Measurements from ENCODE around the gene SERTAD1. TPM values are rescaled to one million over a fixed set of nuclear protein-coding genes. Genes with fewer than 3 reads are reported as not detected.
"Not testable (repeated sequence)": the region's sequence is repeated elsewhere in the genome, so short reads cannot be mapped to it uniquely, and the experiment has no call there.

The SERTAD1 gene
- total and polyA plus RNA-seq, 4 experiments from 2014 or later = 5.4 to 11.3 (median 10.6) TPM

DNA sequence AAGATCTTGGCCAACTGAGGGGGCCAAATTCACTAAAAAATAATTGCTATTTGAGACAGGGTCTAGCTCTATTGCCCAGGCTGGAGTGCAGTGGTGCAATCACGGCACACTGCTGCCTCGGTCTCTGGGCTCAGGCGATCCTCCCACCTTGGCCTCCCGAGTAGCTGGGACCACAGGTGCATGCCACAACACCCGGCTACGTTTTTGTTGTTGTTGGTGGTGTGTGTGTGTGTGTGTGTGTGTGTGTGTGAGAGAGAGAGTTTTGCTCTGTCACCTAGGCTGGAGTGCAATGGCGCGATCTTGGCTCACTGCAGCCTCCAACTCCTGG lies 17.2 kb downstream of the SERTAD1 start:
- H3K36me3 Mint-ChIP-seq; H3K9me3 ChIP-seq (ENCODE audit: control insufficient read depth in 1 of 2, low read length in 2 of 2); H3K27me3 Mint-ChIP-seq; H3K27me3 ChIP-seq (ENCODE audit: insufficient read depth, low read length); H3K27ac ChIP-seq (ENCODE audit: low read depth, low read length); DNase-seq; H3K4me3 Mint-ChIP-seq; H3K27ac Mint-ChIP-seq; H3K9me3 Mint-ChIP-seq; H3K4me3 ChIP-seq (ENCODE audit: low read length in 2 of 2); intact Hi-C loops (cut with micrococcal nuclease); H3K36me3 ChIP-seq (ENCODE audit: insufficient read depth, low read length): not testable (repeated sequence)
- POLR2A ChIA-PET (ENCODE audit: partially characterized antibody) = interaction anchor here (0.8 to 1.3 kb wide), 2 partner anchors 17 to 55 kb away, joined by 3 to 4 read pairs; partner anchors contain the start of gene SERTAD1
- H3K4me1 ChIP-seq (ENCODE audit: insufficient read depth, low read length) = peaks cover 12% of the 10 kb centered on the region
- H3K4me1 Mint-ChIP-seq = peaks cover 7 to 17% (median 14%) of the 10 kb centered on the region in 4 donors
- CTCF ChIA-PET (ENCODE audit: partially characterized antibody) = interaction anchor here (1.3 to 5.1 kb wide), 3 partner anchors 12 to 56 kb away, joined by 4 to 28 read pairs (median 6); no protein-coding TSS in a partner anchor

DNA sequence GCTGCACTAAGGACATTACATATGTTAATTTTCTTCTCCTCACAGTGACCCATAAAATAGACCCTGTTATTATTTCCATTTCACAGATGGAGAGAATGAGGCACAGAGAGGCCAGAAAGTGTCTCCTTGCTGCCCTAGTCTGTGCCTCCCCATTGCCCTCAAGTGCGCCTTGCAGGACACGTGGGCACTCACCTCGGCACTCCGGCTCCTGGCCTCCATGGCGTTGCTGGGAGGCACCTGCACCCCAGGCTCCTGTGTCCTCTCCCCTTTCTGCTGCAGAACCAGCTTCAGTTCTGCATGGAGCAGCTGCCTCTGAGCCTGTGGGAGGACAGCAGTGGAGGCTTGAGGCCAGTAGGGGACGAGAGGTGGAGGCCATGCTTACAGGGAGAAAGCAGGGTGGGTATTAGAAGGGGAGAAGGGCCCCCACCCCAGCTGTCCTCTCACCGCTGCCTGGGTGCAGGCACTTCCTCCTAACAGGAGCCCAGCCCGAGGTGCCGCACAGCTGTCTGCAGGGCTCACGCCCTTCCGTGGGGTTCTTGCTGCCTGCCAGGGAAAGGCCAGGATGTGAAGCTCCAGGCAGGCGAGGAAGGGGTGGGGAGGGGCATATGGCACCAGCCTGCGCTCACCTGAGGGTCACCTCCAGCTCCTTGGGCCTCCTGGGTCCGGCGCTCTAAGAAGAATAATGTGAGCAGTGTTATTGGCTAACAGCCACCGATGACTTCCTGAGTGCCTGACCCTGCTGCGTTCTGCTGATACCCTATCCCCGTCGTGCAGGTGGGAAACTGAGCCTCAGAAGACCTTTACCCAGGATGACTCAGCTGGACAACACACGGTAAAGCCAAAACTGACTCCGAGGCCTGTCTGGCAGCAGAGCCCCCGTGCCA lies 17.8 kb downstream of the SERTAD1 start:
- ChIA-PET POLR2A (ENCODE audit: partially characterized antibody) (interaction anchor here (0.7 to 1.4 kb wide), 5 partner anchors 13 to 56 kb away, joined by 3 to 6 read pairs (median 4); partner anchors contain the start of genes SERTAD1 and SERTAD3), CTCF (ENCODE audit: partially characterized antibody) (interaction anchor here (0.6 to 5.1 kb wide), 4 partner anchors 12 to 1467 kb away, joined by 3 to 28 read pairs (median 5); no protein-coding TSS in a partner anchor)
- H3K36me3 ChIP-seq (ENCODE audit: insufficient read depth, low read length) = no peaks in the 10 kb centered on the region
- DNase-seq = no peak
- peaks cover 17% of the 10 kb centered on the region for H3K4me1 ChIP-seq (ENCODE audit: insufficient read depth, low read length)
- Mint-ChIP-seq H3K9me3 (peaks cover 0 to 3% (median 0%) of the 10 kb centered on the region in 8 donors), H3K4me3 (peak overlapping the region in 1 of 8 donors; percentile 55), H3K27ac (peak overlapping the region in 3 of 7 donors; percentile 15 to 54 (median 22)), H3K27me3 (no peaks in the 10 kb centered on the region), H3K4me1 (peaks cover 10 to 23% (median 19%) of the 10 kb centered on the region in 4 donors), H3K36me3 (peaks cover 0 to 1% of the 10 kb centered on the region in 2 donors)
- intact Hi-C loops (cut with micrococcal nuclease) = no loop called here
- no peaks in the 10 kb centered on the region for H3K9me3 ChIP-seq (ENCODE audit: control insufficient read depth in 1 of 2, low read length in 2 of 2)
- H3K27me3 ChIP-seq (ENCODE audit: insufficient read depth, low read length) = no peaks in the 10 kb centered on the region
- H3K4me3 ChIP-seq (ENCODE audit: low read length in 2 of 2) = no peak overlapping the region
- no peak overlapping the region for H3K27ac ChIP-seq (ENCODE audit: low read depth, low read length)

DNA sequence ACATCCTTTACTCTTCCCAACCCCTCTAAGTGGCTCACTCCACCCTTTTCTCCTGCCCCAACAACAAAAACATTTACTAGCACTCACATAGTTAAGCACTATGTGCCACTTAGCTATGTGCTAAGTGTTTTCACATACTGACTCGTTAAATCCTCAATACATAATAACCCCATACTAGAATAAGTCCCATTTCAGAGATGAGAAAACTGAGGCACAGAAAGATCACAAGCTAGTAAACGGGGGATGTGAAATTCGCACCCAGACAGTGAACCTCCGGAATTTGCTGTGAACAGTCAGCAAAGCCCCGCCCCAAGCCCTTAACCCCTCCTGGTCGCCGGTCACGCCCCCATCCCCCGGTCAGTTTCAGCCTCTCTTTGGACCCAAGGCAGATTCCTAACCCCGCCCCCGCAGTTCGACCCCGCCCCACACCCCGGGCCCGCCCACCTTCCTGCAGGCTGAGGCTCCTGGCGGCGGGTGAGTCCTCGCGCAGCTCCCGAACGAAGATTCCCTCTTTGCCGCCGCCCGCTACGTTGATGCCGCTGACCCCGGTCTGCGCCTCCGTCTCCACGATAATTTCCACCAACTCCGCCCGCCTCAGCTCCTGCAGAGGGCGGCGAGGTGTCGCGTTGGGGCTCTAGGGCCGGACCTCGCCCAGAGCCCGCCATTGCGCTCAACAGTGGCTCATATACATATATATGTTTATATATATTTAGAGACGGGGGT lies 22.4 kb downstream of the SERTAD1 start:
- H3K4me1 ChIP-seq (ENCODE audit: insufficient read depth, low read length) = peaks cover 18% of the 10 kb centered on the region
- H3K4me3 ChIP-seq (ENCODE audit: low read length in 2 of 2) = peak overlapping the region; percentile 59 to 69
- peak overlapping the region; percentile 43 for H3K27ac ChIP-seq (ENCODE audit: low read depth, low read length)
- H3K27ac Mint-ChIP-seq = peak overlapping the region; percentile 46 to 95 (median 90)
- no peaks in the 10 kb centered on the region for H3K27me3 Mint-ChIP-seq
- CTCF ChIA-PET (ENCODE audit: partially characterized antibody) = interaction anchor here (0.7 to 2.1 kb wide), 3 partner anchors 13 to 19 kb away, joined by 3 to 12 read pairs (median 3); no protein-coding TSS in a partner anchor
- peaks cover 22 to 38% (median 29%) of the 10 kb centered on the region in 4 donors for H3K4me1 Mint-ChIP-seq
- peaks cover 0 to 3% of the 10 kb centered on the region in 2 donors for H3K36me3 Mint-ChIP-seq
- peak; percentile 61 to 80 (median 64) for DNase-seq
- peaks cover 0 to 3% (median 0%) of the 10 kb centered on the region in 8 donors for H3K9me3 Mint-ChIP-seq
- peak overlapping the region; percentile 86 to 99 (median 96) for H3K4me3 Mint-ChIP-seq
- no peaks in the 10 kb centered on the region for H3K36me3 ChIP-seq (ENCODE audit: insufficient read depth, low read length)
- POLR2A ChIA-PET (ENCODE audit: partially characterized antibody) = interaction anchor here (1.0 to 2.9 kb wide), 13 partner anchors 8 to 207 kb away, joined by 3 to 26 read pairs (median 5); partner anchors contain the start of genes BLVRB, C19orf47, PLD3 and SERTAD1
- H3K9me3 ChIP-seq (ENCODE audit: control insufficient read depth in 1 of 2, low read length in 2 of 2) = no peaks in the 10 kb centered on the region
- intact Hi-C loops (cut with micrococcal nuclease) = loop anchor here (1.0 to 5.0 kb wide), 2 partner anchors 55 to 64 kb away; partner anchors contain the start of genes BLVRB, C19orf47, PLD3 and SPTBN4
- no peaks in the 10 kb centered on the region for H3K27me3 ChIP-seq (ENCODE audit: insufficient read depth, low read length)

DNA sequence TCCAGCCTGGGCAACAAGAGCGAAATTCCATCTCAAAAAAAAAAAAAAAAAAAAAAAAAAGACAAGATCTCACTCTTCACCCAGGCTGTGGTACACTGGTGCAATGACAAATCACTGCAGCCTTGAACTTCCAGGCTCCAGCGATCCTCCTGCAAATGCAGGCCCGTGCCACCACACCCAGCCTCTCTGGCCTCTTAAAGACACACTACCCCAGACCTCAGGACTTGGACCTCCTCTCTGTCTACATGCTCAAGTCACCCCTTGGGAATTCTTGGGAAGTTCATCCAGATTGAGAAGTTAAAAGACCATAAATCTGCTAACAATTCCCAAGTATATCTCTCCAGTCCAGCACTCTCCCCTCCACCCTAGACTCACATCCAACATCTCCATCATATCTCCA lies 25.2 kb downstream of the SERTAD1 start:
- Histone ChIP-seq H3K36me3 (ENCODE audit: insufficient read depth, low read length) (no peaks in the 10 kb centered on the region), H3K4me3 (ENCODE audit: low read length in 2 of 2) (no peak overlapping the region), H3K27me3 (ENCODE audit: insufficient read depth, low read length) (no peaks in the 10 kb centered on the region), H3K4me1 (ENCODE audit: insufficient read depth, low read length) (peaks cover 7% of the 10 kb centered on the region), H3K27ac (ENCODE audit: low read depth, low read length) (no peak overlapping the region), H3K9me3 (ENCODE audit: control insufficient read depth in 1 of 2, low read length in 2 of 2) (no peaks in the 10 kb centered on the region)
- ChIA-PET CTCF (ENCODE audit: partially characterized antibody) (no interaction called here), POLR2A (ENCODE audit: partially characterized antibody) (no interaction called here)
- Mint-ChIP-seq H3K4me3 (no peak overlapping the region), H3K9me3 (peaks cover 0 to 3% (median 0%) of the 10 kb centered on the region in 8 donors), H3K36me3 (peaks cover 0 to 3% of the 10 kb centered on the region in 2 donors), H3K27me3 (no peaks in the 10 kb centered on the region), H3K27ac (peak overlapping the region in 1 of 7 donors; percentile 64), H3K4me1 (peaks cover 17 to 30% (median 22%) of the 10 kb centered on the region in 4 donors)
- intact Hi-C loops (cut with micrococcal nuclease) = loop anchor here (5.0 kb wide), 1 partner anchor 67 kb away; the partner anchor contains the start of genes BLVRB and SPTBN4
- DNase-seq = no peak

DNA sequence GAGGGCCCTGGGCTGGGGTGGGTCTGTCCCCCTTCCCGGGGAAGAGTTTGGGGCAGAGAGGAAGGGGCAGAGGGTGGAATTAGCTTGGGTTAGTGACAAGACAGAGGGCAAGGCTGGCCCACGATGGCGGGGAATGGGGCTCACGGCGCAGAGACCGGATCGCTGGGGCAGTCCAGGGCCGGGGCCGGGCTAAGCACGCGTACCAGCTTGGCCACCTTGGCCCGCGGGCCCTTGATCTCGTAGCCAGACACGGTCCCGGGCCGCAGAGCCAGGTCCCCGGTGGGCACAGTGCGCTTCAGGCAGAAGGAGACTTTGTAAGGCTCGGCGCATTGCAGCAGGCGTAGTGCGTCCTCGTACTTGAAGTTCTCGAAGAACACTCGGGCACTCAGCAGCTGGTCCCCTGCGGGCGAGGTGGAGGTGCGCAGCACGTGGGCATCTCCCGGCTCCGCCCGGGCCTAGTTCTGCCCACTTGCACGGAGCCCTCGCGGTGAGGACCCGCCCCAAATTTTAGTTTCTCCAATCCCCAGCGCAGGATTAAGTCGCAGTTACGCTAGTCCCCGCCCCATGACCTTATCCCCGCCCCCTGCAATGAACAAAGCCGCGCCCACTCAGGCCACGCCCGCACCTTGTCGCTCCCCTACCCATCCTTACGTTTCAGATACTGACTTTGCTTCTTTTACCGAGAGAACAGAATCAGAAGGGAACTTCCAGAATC lies 27.2 kb downstream of the SERTAD1 start:
- ChIA-PET CTCF (ENCODE audit: partially characterized antibody) (no interaction called here), POLR2A (ENCODE audit: partially characterized antibody) (interaction anchor here (1.5 kb wide), 1 partner anchor 22 kb away, joined by 4 read pairs; no protein-coding TSS in a partner anchor)
- peaks cover 13 to 21% (median 17%) of the 10 kb centered on the region in 4 donors for H3K4me1 Mint-ChIP-seq
- Histone ChIP-seq H3K27me3 (ENCODE audit: insufficient read depth, low read length) (no peaks in the 10 kb centered on the region), H3K36me3 (ENCODE audit: insufficient read depth, low read length) (no peaks in the 10 kb centered on the region), H3K9me3 (ENCODE audit: control insufficient read depth in 1 of 2, low read length in 2 of 2) (no peaks in the 10 kb centered on the region), H3K27ac (ENCODE audit: low read depth, low read length) (no peak overlapping the region), H3K4me3 (ENCODE audit: low read length in 2 of 2) (no peak overlapping the region), H3K4me1 (ENCODE audit: insufficient read depth, low read length) (peaks cover 7% of the 10 kb centered on the region)
- peak overlapping the region in 6 of 8 donors; percentile 14 to 55 (median 22) for H3K4me3 Mint-ChIP-seq
- H3K36me3 Mint-ChIP-seq = peaks cover 0 to 2% of the 10 kb centered on the region in 2 donors
- no peak overlapping the region for H3K27ac Mint-ChIP-seq
- H3K27me3 Mint-ChIP-seq = no peaks in the 10 kb centered on the region
- DNase-seq = peak; percentile 41 to 78 (median 55)
- intact Hi-C loops (cut with micrococcal nuclease) = no loop called here
- peaks cover 0 to 3% (median 0%) of the 10 kb centered on the region in 8 donors for H3K9me3 Mint-ChIP-seq

DNA sequence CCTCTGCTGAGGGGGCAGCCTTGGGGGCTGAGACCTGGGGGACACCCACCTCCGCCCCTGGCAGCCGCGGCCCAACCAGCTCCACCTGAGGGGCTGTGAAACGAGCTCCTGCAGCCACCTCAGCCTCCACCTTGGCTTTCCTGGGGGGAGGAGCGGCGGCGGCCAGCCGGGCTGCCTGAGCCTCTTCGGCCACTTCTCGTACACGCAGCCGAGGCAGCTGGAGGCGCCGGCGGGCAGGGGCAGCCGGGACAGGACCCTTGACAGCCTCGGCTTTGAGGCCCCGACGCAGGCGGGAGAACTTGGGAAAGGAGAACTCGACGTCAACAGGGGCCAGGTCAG lies 28.3 kb downstream of the SERTAD1 start:
- no peaks in the 10 kb centered on the region for H3K9me3 ChIP-seq (ENCODE audit: control insufficient read depth in 1 of 2, low read length in 2 of 2)
- no peaks in the 10 kb centered on the region for H3K4me1 ChIP-seq (ENCODE audit: insufficient read depth, low read length)
- no peaks in the 10 kb centered on the region for H3K27me3 ChIP-seq (ENCODE audit: insufficient read depth, low read length)
- DNase-seq = no peak
- no peak overlapping the region for H3K4me3 Mint-ChIP-seq
- no peak overlapping the region for H3K27ac Mint-ChIP-seq
- H3K36me3 ChIP-seq (ENCODE audit: insufficient read depth, low read length) = no peaks in the 10 kb centered on the region
- intact Hi-C loops (cut with micrococcal nuclease) = no loop called here
- no peak overlapping the region for H3K4me3 ChIP-seq (ENCODE audit: low read length in 2 of 2)
- ChIA-PET CTCF (ENCODE audit: partially characterized antibody) (no interaction called here), POLR2A (ENCODE audit: partially characterized antibody) (no interaction called here)
- no peak overlapping the region for H3K27ac ChIP-seq (ENCODE audit: low read depth, low read length)
- H3K9me3 Mint-ChIP-seq = no peaks in the 10 kb centered on the region
- no peaks in the 10 kb centered on the region for H3K27me3 Mint-ChIP-seq
- peaks cover 8 to 15% (median 12%) of the 10 kb centered on the region in 4 donors for H3K4me1 Mint-ChIP-seq
- peaks cover 0 to 2% of the 10 kb centered on the region in 2 donors for H3K36me3 Mint-ChIP-seq
